Naive thymus-derived CD4-positive, alpha-beta T cell (primary cell): ENCODE results near the gene SMIM45.

Experiments
- ATAC-seq: fragments of 150-1000 bp; cut with Tn5 transposase; 2 replicates; pipeline ENCODE4 v1.10.0; 2021; ENCODE audit warnings: mild to moderate bottlenecking, moderate library complexity
- CTCF ChIA-PET: fragments of 350-600 bp; sonication (Branson Sonifier 250); formaldehyde crosslinking; loops from one replicate; lab custom pipeline; 2021; ENCODE audit warnings: antibody characterized with exemption; lab: Charles Lee
- POLR2A ChIA-PET: fragments of 350-600 bp; sonication (Branson Sonifier 250); formaldehyde crosslinking; loops from one replicate; lab custom pipeline; 2021; ENCODE audit warnings: antibody characterized with exemption, inconsistent platforms; lab: Charles Lee
- DNase-seq, 9 donors: peaks; one replicate each; pipeline versions ENCODE4 v3.0.0 to v3.0.0-alpha.2; 2020 to 2022; ENCODE audit warnings: mixed read lengths in 1 of 9
- H3K27ac ChIP-seq: one replicate; pipeline ENCODE4 v1.7.0; 2013; ENCODE audit warnings: mild to moderate bottlenecking, low read depth, low read length, moderate library complexity
- H3K27me3 ChIP-seq, 2 donors: one replicate each; pipeline ENCODE4 v1.7.0; 2013; ENCODE audit warnings: low read length in 2 of 2, mild to moderate bottlenecking in 2 of 2, moderate library complexity in 2 of 2; ENCODE audit not compliant: control insufficient read depth in 2 of 2, insufficient read depth in 2 of 2
- H3K36me3 ChIP-seq, 3 experiments: 1 replicate in 2 of 3; 2 replicates in 1 of 3; pipeline ENCODE4 v1.7.0; 2013; ENCODE audit warnings: low read length in 3 of 3, mild to moderate bottlenecking in 3 of 3, moderate library complexity in 1 of 3; ENCODE audit not compliant: insufficient read depth in 3 of 3, control insufficient read depth in 2 of 3
- H3K4me1 ChIP-seq, 2 donors: one replicate each; pipeline ENCODE4 v1.7.0; 2013; ENCODE audit warnings: low read length in 2 of 2, mild to moderate bottlenecking in 2 of 2, moderate library complexity in 1 of 2; ENCODE audit not compliant: control insufficient read depth in 2 of 2, insufficient read depth in 2 of 2
- H3K4me3 ChIP-seq: 2 replicates; pipeline ENCODE4 v1.7.0; 2013; ENCODE audit warnings: mild to moderate bottlenecking, low read length
- H3K9me3 ChIP-seq, 3 experiments: 1 replicate in 2 of 3; 2 replicates in 1 of 3; pipeline ENCODE4 v1.7.0; 2013; ENCODE audit warnings: low read length in 3 of 3; ENCODE audit not compliant: control insufficient read depth in 2 of 3
- H3K27ac Mint-ChIP-seq, 9 donors: one replicate each; pipeline ENCODE4 v1.8.0; 2020 to 2022; ENCODE audit warnings: mixed read lengths in 9 of 9, mild to moderate bottlenecking in 8 of 9, moderate library complexity in 5 of 9, inconsistent platforms in 2 of 9
- H3K27me3 Mint-ChIP-seq, 5 donors: one replicate each; pipeline ENCODE4 v1.8.0; 2021 to 2022; ENCODE audit warnings: mixed read lengths in 5 of 5, mild to moderate bottlenecking in 1 of 5
- H3K36me3 Mint-ChIP-seq, 5 donors: one replicate each; pipeline ENCODE4 v1.8.0; 2020 to 2022; ENCODE audit warnings: mixed read lengths in 5 of 5, mild to moderate bottlenecking in 3 of 5, inconsistent platforms in 1 of 5
- H3K4me1 Mint-ChIP-seq, 7 donors: one replicate each; pipeline ENCODE4 v1.8.0; 2020 to 2022; ENCODE audit warnings: mixed read lengths in 7 of 7, mild to moderate bottlenecking in 3 of 7, inconsistent platforms in 1 of 7
- H3K4me3 Mint-ChIP-seq, 10 donors: one replicate each; pipeline ENCODE4 v1.8.0; 2020 to 2022; ENCODE audit warnings: mild to moderate bottlenecking in 10 of 10, mixed read lengths in 10 of 10, moderate library complexity in 6 of 10, inconsistent platforms in 2 of 10
- H3K9me3 Mint-ChIP-seq, 11 donors: one replicate each; pipeline ENCODE4 v1.8.0; 2020 to 2022; ENCODE audit warnings: mixed read lengths in 11 of 11, mild to moderate bottlenecking in 4 of 11, inconsistent platforms in 1 of 11, moderate library complexity in 1 of 11
- intact Hi-C, 2 donors: fragments of 100-400 bp; cut with micrococcal nuclease; formaldehyde crosslinking; loops; one replicate each; pipeline ENCODE4 v1.15.1; 2023

Gene SMIM45

GRCh38 chr22:41996826-41997225 lies 44.9 kb downstream of the SMIM45 start:
- Mint-ChIP-seq H3K27me3 (peaks cover 0 to 9% (median 0%) of the 10 kb centered on the region in 5 donors), H3K4me3 (peak overlapping the region in 1 of 10 donors; percentile 91), H3K4me1 (peaks cover 12 to 31% (median 22%) of the 10 kb centered on the region in 7 donors), H3K27ac (no peak overlapping the region), H3K9me3 (peaks cover 0 to 25% (median 8%) of the 10 kb centered on the region in 11 donors), H3K36me3 (peaks cover 0 to 36% (median 6%) of the 10 kb centered on the region in 5 donors)
- CTCF ChIA-PET: no interaction called here
- H3K4me1 ChIP-seq: peaks cover 6 to 7% of the 10 kb centered on the region in 2 donors
- no peak overlapping the region for H3K4me3 ChIP-seq
- H3K27me3 ChIP-seq: no peaks in the 10 kb centered on the region
- DNase-seq (no peak), ATAC-seq (no peak)
- POLR2A ChIA-PET: interaction anchor here (1.4 kb wide), 1 partner anchor 83 kb away, joined by 7 read pairs; the partner anchor contains the start of gene SMDT1
- intact Hi-C loops: no loop called here
- H3K9me3 ChIP-seq: peaks cover 0 to 4% (median 0%) of the 10 kb centered on the region in 3 experiments
- H3K27ac ChIP-seq: no peak overlapping the region
- no peaks in the 10 kb centered on the region for H3K36me3 ChIP-seq

GRCh38 chr22:41998361-41999261 lies 46.7 kb downstream of the SMIM45 start, which contains the start of gene WBP2NL:
TSS of gene WBP2NL (plus strand) at chr22:41998788. CDS start at chr22:41998819, 31 bp downstream.
- Mint-ChIP-seq H3K27me3 (peaks cover 0 to 9% (median 0%) of the 10 kb centered on the region in 5 donors), H3K36me3 (peaks cover 0 to 39% (median 11%) of the 10 kb centered on the region in 5 donors), H3K4me1 (peaks cover 12 to 31% (median 22%) of the 10 kb centered on the region in 7 donors), H3K27ac (peak within 1 kb of the TSS; percentile 91 to 99 (median 96)), H3K4me3 (peak within 1 kb of the TSS; percentile 91 to 100 (median 96)), H3K9me3 (peaks cover 0 to 40% (median 17%) of the 10 kb centered on the region in 11 donors)
- H3K27ac ChIP-seq: peak within 1 kb of the TSS; percentile 73
- H3K4me1 ChIP-seq: peaks cover 6 to 7% of the 10 kb centered on the region in 2 donors
- H3K27me3 ChIP-seq: no peaks in the 10 kb centered on the region
- DNase-seq (peak; percentile 75 to 92 (median 89)), ATAC-seq (peak; percentile 99)
- no peaks in the 10 kb centered on the region for H3K36me3 ChIP-seq
- peaks cover 0 to 4% (median 0%) of the 10 kb centered on the region in 3 experiments for H3K9me3 ChIP-seq
- peak within 1 kb of the TSS; percentile 76 for H3K4me3 ChIP-seq
- intact Hi-C loops: loop anchor here (1.0 to 2.0 kb wide), 9 partner anchors 22 to 166 kb away; partner anchors contain the start of genes NAGA (in 2 of the 2), CENPM (in 1 of the 2), NDUFA6 (in 1 of the 2) and PHETA2 (in 1 of the 2)
- ChIA-PET CTCF (interaction anchor here (1.0 kb wide), 1 partner anchor 57 kb away, joined by 3 read pairs; no protein-coding TSS in a partner anchor), POLR2A (interaction anchor here (0.6 to 1.5 kb wide), 9 partner anchors 40 to 650 kb away, joined by 3 to 8 read pairs (median 3); partner anchors contain the start of genes CENPM, CYB5R3, NAGA and NDUFA6)

- DNase-seq: peak in 1 of 9 donors; percentile 9
- Histone ChIP-seq H3K27ac (no peak overlapping the region), H3K4me3 (no peak overlapping the region), H3K4me1 (peaks cover 6 to 7% of the 10 kb centered on the region in 2 donors), H3K27me3 (no peaks in the 10 kb centered on the region), H3K9me3 (peaks cover 0 to 4% (median 0%) of the 10 kb centered on the region in 3 experiments), H3K36me3 (no peaks in the 10 kb centered on the region)
- Mint-ChIP-seq H3K4me3 (peak overlapping the region in 6 of 10 donors; percentile 21 to 82 (median 64)), H3K4me1 (peaks cover 12 to 30% (median 22%) of the 10 kb centered on the region in 7 donors), H3K9me3 (peaks cover 0 to 46% (median 19%) of the 10 kb centered on the region in 11 donors), H3K27ac (peak overlapping the region in 4 of 9 donors; percentile 12 to 76 (median 32)), H3K36me3 (peaks cover 0 to 39% (median 13%) of the 10 kb centered on the region in 5 donors), H3K27me3 (peaks cover 0 to 7% (median 0%) of the 10 kb centered on the region in 5 donors)
- POLR2A ChIA-PET: no interaction called here
- CTCF ChIA-PET: no interaction called here
- ATAC-seq: no peak
- intact Hi-C loops: no loop called here
Measured at GRCh38 chr22:42000466-42000865, 48.5 kb downstream of the SMIM45 start.

- POLR2A ChIA-PET: no interaction called here
- peaks cover 0 to 39% (median 13%) of the 10 kb centered on the region in 5 donors for H3K36me3 Mint-ChIP-seq
- DNase-seq (no peak), ATAC-seq (no peak)
- Histone ChIP-seq H3K27ac (no peak overlapping the region), H3K4me3 (no peak overlapping the region), H3K27me3 (no peaks in the 10 kb centered on the region), H3K9me3 (peaks cover 0 to 4% (median 0%) of the 10 kb centered on the region in 3 experiments), H3K36me3 (no peaks in the 10 kb centered on the region), H3K4me1 (peaks cover 6 to 7% of the 10 kb centered on the region in 2 donors)
- H3K27ac Mint-ChIP-seq: no peak overlapping the region
- H3K9me3 Mint-ChIP-seq: peaks cover 0 to 51% (median 19%) of the 10 kb centered on the region in 11 donors
- peaks cover 0 to 7% (median 0%) of the 10 kb centered on the region in 5 donors for H3K27me3 Mint-ChIP-seq
- intact Hi-C loops: no loop called here
- peaks cover 12 to 34% (median 22%) of the 10 kb centered on the region in 7 donors for H3K4me1 Mint-ChIP-seq
- peak overlapping the region in 2 of 10 donors; percentile 11 to 21 for H3K4me3 Mint-ChIP-seq
- CTCF ChIA-PET: no interaction called here
Measured at GRCh38 chr22:42001121-42001520, 49.2 kb downstream of the SMIM45 start.

DNA sequence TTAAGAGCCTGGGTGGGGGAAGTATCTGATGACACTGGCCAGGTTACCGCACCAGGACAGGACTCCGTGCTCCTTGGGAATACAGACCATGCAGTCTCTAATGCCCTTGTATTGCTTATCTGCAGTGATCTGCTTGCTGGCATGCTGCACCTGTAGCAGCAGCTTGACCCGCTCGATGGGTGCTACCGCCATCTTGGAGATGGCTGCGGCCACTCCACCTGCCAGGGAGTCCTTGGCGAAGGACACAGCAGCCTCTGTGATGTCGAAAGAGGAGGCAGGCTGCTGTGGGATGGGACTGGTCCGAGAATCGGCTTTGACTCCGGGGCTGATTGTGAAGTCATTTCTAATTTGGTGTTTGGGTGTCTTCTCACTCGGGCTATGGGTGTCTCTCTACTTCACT lies 49.8 kb downstream of the SMIM45 start:
- peaks cover 0 to 4% (median 0%) of the 10 kb centered on the region in 3 experiments for H3K9me3 ChIP-seq
- no peak overlapping the region for H3K27ac ChIP-seq
- intact Hi-C loops: no loop called here
- H3K36me3 Mint-ChIP-seq: peaks cover 0 to 39% (median 13%) of the 10 kb centered on the region in 5 donors
- H3K36me3 ChIP-seq: no peaks in the 10 kb centered on the region
- ChIA-PET POLR2A (no interaction called here), CTCF (no interaction called here)
- H3K9me3 Mint-ChIP-seq: peaks cover 0 to 56% (median 23%) of the 10 kb centered on the region in 11 donors
- H3K4me3 Mint-ChIP-seq: no peak overlapping the region
- H3K4me1 Mint-ChIP-seq: peaks cover 12 to 38% (median 22%) of the 10 kb centered on the region in 7 donors
- H3K27ac Mint-ChIP-seq: peak overlapping the region in 1 of 9 donors; percentile 5
- no peak overlapping the region for H3K4me3 ChIP-seq
- peaks cover 0 to 5% (median 0%) of the 10 kb centered on the region in 5 donors for H3K27me3 Mint-ChIP-seq
- peaks cover 6 to 7% of the 10 kb centered on the region in 2 donors for H3K4me1 ChIP-seq
- no peak for DNase-seq
- no peak for ATAC-seq
- no peaks in the 10 kb centered on the region for H3K27me3 ChIP-seq

- no peak overlapping the region for H3K4me3 Mint-ChIP-seq
- POLR2A ChIA-PET: no interaction called here
- DNase-seq: no peak
- H3K4me1 Mint-ChIP-seq: peaks cover 0 to 13% (median 0%) of the 10 kb centered on the region in 7 donors
- H3K9me3 Mint-ChIP-seq: peaks cover 3 to 65% (median 30%) of the 10 kb centered on the region in 11 donors
- no peak overlapping the region for H3K27ac Mint-ChIP-seq
- H3K36me3 Mint-ChIP-seq: peaks cover 0 to 25% (median 5%) of the 10 kb centered on the region in 5 donors
- intact Hi-C loops: no loop called here
- Histone ChIP-seq H3K9me3 (peaks cover 0 to 3% (median 0%) of the 10 kb centered on the region in 3 experiments), H3K36me3 (no peaks in the 10 kb centered on the region), H3K4me3 (no peak overlapping the region), H3K27me3 (no peaks in the 10 kb centered on the region), H3K27ac (no peak overlapping the region), H3K4me1 (no peaks in the 10 kb centered on the region)
- CTCF ChIA-PET: no interaction called here
- ATAC-seq: no peak
- peaks cover 0 to 14% (median 12%) of the 10 kb centered on the region in 5 donors for H3K27me3 Mint-ChIP-seq
Measured at GRCh38 chr22:42007922-42008321, 56.0 kb downstream of the SMIM45 start.
